Measurements from ENCODE around the gene LALBA.

The LALBA gene

GRCh38 chr12:48569946-48570345 is at the start of gene LALBA:
Gene LALBA (minus strand): TSS chr12:48570046. CDS start chr12:48570020, 26 bp downstream.
- Histone ChIP-seq H3K27ac (ENCODE audit: low read depth, low read length) (no peak within 1 kb of the TSS), H3K36me3 (ENCODE audit: control insufficient read depth, insufficient read depth, low read length) (no peaks in the 10 kb centered on the region), H3K4me3 (ENCODE audit: low read length) (no peak within 1 kb of the TSS), H3K4me1 (ENCODE audit: control insufficient read depth, insufficient read depth, low read length) (no peaks in the 10 kb centered on the region), H3K9ac (ENCODE audit: low read length) (no peak within 1 kb of the TSS), H3K27me3 (ENCODE audit: control insufficient read depth, insufficient read depth, low read length) (no peaks in the 10 kb centered on the region)

GRCh38 chr12:48618541-48618940 is 48.7 kb upstream of the LALBA start:
- no peaks in the 10 kb centered on the region for H3K27me3 ChIP-seq (ENCODE audit: control insufficient read depth, insufficient read depth, low read length)

GRCh38 chr12:48615681-48616080 is 45.8 kb upstream of the LALBA start:
- no peak overlapping the region for H3K27ac ChIP-seq (ENCODE audit: low read depth, low read length)
- H3K9ac ChIP-seq (ENCODE audit: low read length) = no peak overlapping the region
- no peak overlapping the region for H3K4me3 ChIP-seq (ENCODE audit: low read length)
- no peaks in the 10 kb centered on the region for H3K36me3 ChIP-seq (ENCODE audit: control insufficient read depth, insufficient read depth, low read length)
- no peaks in the 10 kb centered on the region for H3K27me3 ChIP-seq (ENCODE audit: control insufficient read depth, insufficient read depth, low read length)
- H3K4me1 ChIP-seq (ENCODE audit: control insufficient read depth, insufficient read depth, low read length) = no peaks in the 10 kb centered on the region

More at GRCh38 chr12:48618541-48618940, 48.7 kb upstream of the LALBA start:
- no peak overlapping the region for H3K27ac ChIP-seq (ENCODE audit: low read depth, low read length)
- H3K4me1 ChIP-seq (ENCODE audit: control insufficient read depth, insufficient read depth, low read length) = no peaks in the 10 kb centered on the region
- H3K36me3 ChIP-seq (ENCODE audit: control insufficient read depth, insufficient read depth, low read length) = no peaks in the 10 kb centered on the region
- no peak overlapping the region for H3K9ac ChIP-seq (ENCODE audit: low read length)
- H3K4me3 ChIP-seq (ENCODE audit: low read length) = no peak overlapping the region

- Histone ChIP-seq H3K27ac (ENCODE audit: low read depth, low read length) (no peak overlapping the region), H3K9ac (ENCODE audit: low read length) (no peak overlapping the region), H3K4me1 (ENCODE audit: control insufficient read depth, insufficient read depth, low read length) (no peaks in the 10 kb centered on the region), H3K4me3 (ENCODE audit: low read length) (no peak overlapping the region), H3K27me3 (ENCODE audit: control insufficient read depth, insufficient read depth, low read length) (no peaks in the 10 kb centered on the region), H3K36me3 (ENCODE audit: control insufficient read depth, insufficient read depth, low read length) (no peaks in the 10 kb centered on the region)
These were observed 43.5 kb upstream of the LALBA start for GRCh38 chr12:48613321-48613720.

GRCh38 chr12:48602192-48602989 is 32.5 kb upstream of the LALBA start:
- no peaks in the 10 kb centered on the region for H3K36me3 ChIP-seq (ENCODE audit: control insufficient read depth, insufficient read depth, low read length)
- no peak overlapping the region for H3K27ac ChIP-seq (ENCODE audit: low read depth, low read length)
- no peaks in the 10 kb centered on the region for H3K27me3 ChIP-seq (ENCODE audit: control insufficient read depth, insufficient read depth, low read length)
- H3K9ac ChIP-seq (ENCODE audit: low read length) = no peak overlapping the region
- no peaks in the 10 kb centered on the region for H3K4me1 ChIP-seq (ENCODE audit: control insufficient read depth, insufficient read depth, low read length)
- H3K4me3 ChIP-seq (ENCODE audit: low read length) = no peak overlapping the region

- Histone ChIP-seq H3K36me3 (ENCODE audit: control insufficient read depth, insufficient read depth, low read length) (no peaks in the 10 kb centered on the region), H3K4me1 (ENCODE audit: control insufficient read depth, insufficient read depth, low read length) (no peaks in the 10 kb centered on the region), H3K4me3 (ENCODE audit: low read length) (no peak overlapping the region), H3K9ac (ENCODE audit: low read length) (no peak overlapping the region), H3K27ac (ENCODE audit: low read depth, low read length) (no peak overlapping the region), H3K27me3 (ENCODE audit: control insufficient read depth, insufficient read depth, low read length) (no peaks in the 10 kb centered on the region)
These were observed 31.3 kb upstream of the LALBA start for GRCh38 chr12:48601013-48601756.

GRCh38 chr12:48600552-48600951 is 30.7 kb upstream of the LALBA start:
- no peaks in the 10 kb centered on the region for H3K4me1 ChIP-seq (ENCODE audit: control insufficient read depth, insufficient read depth, low read length)
- H3K27ac ChIP-seq (ENCODE audit: low read depth, low read length) = no peak overlapping the region
- H3K4me3 ChIP-seq (ENCODE audit: low read length) = no peak overlapping the region
- no peaks in the 10 kb centered on the region for H3K27me3 ChIP-seq (ENCODE audit: control insufficient read depth, insufficient read depth, low read length)
- no peaks in the 10 kb centered on the region for H3K36me3 ChIP-seq (ENCODE audit: control insufficient read depth, insufficient read depth, low read length)
- no peak overlapping the region for H3K9ac ChIP-seq (ENCODE audit: low read length)

- Histone ChIP-seq H3K27ac (ENCODE audit: low read depth, low read length) (no peak overlapping the region), H3K36me3 (ENCODE audit: control insufficient read depth, insufficient read depth, low read length) (no peaks in the 10 kb centered on the region), H3K4me3 (ENCODE audit: low read length) (no peak overlapping the region), H3K4me1 (ENCODE audit: control insufficient read depth, insufficient read depth, low read length) (no peaks in the 10 kb centered on the region), H3K27me3 (ENCODE audit: control insufficient read depth, insufficient read depth, low read length) (no peaks in the 10 kb centered on the region), H3K9ac (ENCODE audit: low read length) (no peak overlapping the region)
These were observed 22.8 kb upstream of the LALBA start for GRCh38 chr12:48592591-48593086.

- Histone ChIP-seq H3K4me3 (ENCODE audit: low read length) (no peak overlapping the region), H3K36me3 (ENCODE audit: control insufficient read depth, insufficient read depth, low read length) (no peaks in the 10 kb centered on the region)
These were observed 16.5 kb upstream of the LALBA start for GRCh38 chr12:48586361-48586760.

GRCh38 chr12:48583728-48584127 is 13.9 kb upstream of the LALBA start:
- Histone ChIP-seq H3K4me1 (ENCODE audit: control insufficient read depth, insufficient read depth, low read length) (no peaks in the 10 kb centered on the region), H3K4me3 (ENCODE audit: low read length) (no peak overlapping the region), H3K27ac (ENCODE audit: low read depth, low read length) (no peak overlapping the region)

More at GRCh38 chr12:48586361-48586760, 16.5 kb upstream of the LALBA start:
- H3K9ac ChIP-seq (ENCODE audit: low read length) = no peak overlapping the region
- H3K27ac ChIP-seq (ENCODE audit: low read depth, low read length) = no peak overlapping the region
- H3K27me3 ChIP-seq (ENCODE audit: control insufficient read depth, insufficient read depth, low read length) = no peaks in the 10 kb centered on the region
- no peaks in the 10 kb centered on the region for H3K4me1 ChIP-seq (ENCODE audit: control insufficient read depth, insufficient read depth, low read length)

GRCh38 chr12:48580831-48581230 is 11.0 kb upstream of the LALBA start:
- Histone ChIP-seq H3K4me3 (ENCODE audit: low read length) (no peak overlapping the region), H3K9ac (ENCODE audit: low read length) (no peak overlapping the region), H3K36me3 (ENCODE audit: control insufficient read depth, insufficient read depth, low read length) (no peaks in the 10 kb centered on the region), H3K4me1 (ENCODE audit: control insufficient read depth, insufficient read depth, low read length) (no peaks in the 10 kb centered on the region), H3K27ac (ENCODE audit: low read depth, low read length) (no peak overlapping the region), H3K27me3 (ENCODE audit: control insufficient read depth, insufficient read depth, low read length) (no peaks in the 10 kb centered on the region)

More at GRCh38 chr12:48583728-48584127, 13.9 kb upstream of the LALBA start:
- no peak overlapping the region for H3K9ac ChIP-seq (ENCODE audit: low read length)
- H3K36me3 ChIP-seq (ENCODE audit: control insufficient read depth, insufficient read depth, low read length) = no peaks in the 10 kb centered on the region
- H3K27me3 ChIP-seq (ENCODE audit: control insufficient read depth, insufficient read depth, low read length) = no peaks in the 10 kb centered on the region

GRCh38 chr12:48572326-48572725 is 2.5 kb upstream of the LALBA start:
- Histone ChIP-seq H3K9ac (ENCODE audit: low read length) (no peak overlapping the region), H3K4me3 (ENCODE audit: low read length) (no peak overlapping the region), H3K4me1 (ENCODE audit: control insufficient read depth, insufficient read depth, low read length) (no peaks in the 10 kb centered on the region), H3K36me3 (ENCODE audit: control insufficient read depth, insufficient read depth, low read length) (no peaks in the 10 kb centered on the region), H3K27me3 (ENCODE audit: control insufficient read depth, insufficient read depth, low read length) (no peaks in the 10 kb centered on the region), H3K27ac (ENCODE audit: low read depth, low read length) (no peak overlapping the region)

Measured in rectal smooth muscle tissue (tissue), 1 donor.